ENCODE measurements around the gene MBTPS1.
A peak's percentile ranks its signal among the peaks of the same experiment; 100 is the strongest.

MBTPS1 gene

DNA sequence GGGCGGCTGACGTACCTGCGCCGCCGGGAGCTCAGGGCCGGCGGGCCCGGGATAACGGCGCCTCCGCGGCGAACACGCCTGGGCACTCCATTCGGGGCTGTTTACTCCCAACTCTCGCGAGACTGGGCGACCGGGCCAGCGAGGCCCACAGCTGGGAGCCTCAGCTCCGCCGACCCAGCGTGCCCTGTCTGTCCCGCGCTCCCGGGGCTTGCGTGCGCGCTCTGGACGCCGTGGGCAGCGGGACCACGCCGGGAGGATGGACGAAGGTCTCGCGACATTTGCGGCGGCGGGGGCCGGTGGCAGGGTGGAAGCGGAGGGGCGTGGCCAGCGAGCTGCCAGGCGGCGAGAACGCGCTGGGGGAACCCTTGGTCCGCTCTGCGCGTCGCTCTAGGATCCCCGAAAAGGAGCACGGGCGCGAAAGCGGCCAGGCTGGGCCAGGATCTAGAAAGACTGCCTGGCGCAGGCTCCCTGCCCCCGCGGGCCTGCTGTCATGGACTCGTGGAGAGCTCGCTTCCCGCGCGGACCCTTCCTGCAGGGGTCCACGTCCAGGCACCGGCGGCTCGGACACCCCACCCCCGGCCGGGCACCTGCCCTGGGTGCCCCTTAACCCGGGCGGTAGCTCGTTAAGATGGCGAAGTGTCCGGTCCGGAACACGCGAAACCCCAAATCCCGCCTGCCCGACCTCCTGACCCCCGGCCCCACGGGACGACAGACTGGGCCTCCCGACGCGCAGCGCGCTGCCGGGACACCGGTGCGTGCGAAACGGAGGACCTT is at the start of gene MBTPS1:
Gene MBTPS1, minus strand, starts transcription at position 223 of the 774 bp plus-strand sequence. CDS start 15,159 bp downstream, outside the sequence.
- DNase-seq = peak; percentile 98

GRCh38 chr16:84165746-84166145 is 49.0 kb upstream of the MBTPS1 start:
- no peak for DNase-seq

DNA sequence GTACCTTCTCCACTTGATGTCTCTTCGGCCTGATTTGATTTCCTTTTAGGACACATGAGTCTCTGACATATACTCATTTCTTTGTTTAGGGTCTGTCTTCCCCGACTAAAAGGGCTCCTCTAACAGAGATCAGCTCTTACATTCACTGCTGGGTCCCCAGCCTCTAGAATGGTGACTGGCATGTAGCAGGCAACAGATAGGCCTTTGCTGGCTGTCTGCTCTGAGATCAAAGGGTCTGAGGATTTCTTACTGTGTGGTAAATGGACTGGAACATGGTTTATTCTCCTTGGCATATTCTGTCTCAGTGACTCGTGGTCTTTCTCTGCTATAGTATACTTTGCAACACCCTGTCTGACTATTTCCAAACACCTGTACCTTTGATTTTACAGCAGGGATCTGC is 45.1 kb upstream of the MBTPS1 start:
- no peak for DNase-seq

DNA sequence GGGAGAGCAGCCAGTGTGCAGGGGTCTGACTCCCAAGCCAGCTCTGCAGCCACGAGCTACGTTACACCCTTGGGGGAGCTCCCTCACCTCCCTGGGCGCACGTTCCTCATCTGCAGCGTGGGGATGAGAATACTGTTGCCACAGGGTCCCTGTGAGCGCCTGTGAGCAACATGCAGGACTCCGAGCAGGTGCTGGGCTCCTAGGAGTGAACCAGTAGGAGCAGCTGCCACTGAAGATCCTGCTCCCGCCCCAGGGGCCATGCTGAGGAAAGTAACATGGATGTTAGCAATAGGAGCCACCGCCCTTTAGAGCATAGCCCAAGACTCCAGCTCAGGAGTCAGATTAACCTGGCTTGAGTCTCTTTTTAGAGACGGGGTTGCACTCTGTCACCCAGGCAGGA is 44.3 kb upstream of the MBTPS1 start:
- no peak for DNase-seq

DNA sequence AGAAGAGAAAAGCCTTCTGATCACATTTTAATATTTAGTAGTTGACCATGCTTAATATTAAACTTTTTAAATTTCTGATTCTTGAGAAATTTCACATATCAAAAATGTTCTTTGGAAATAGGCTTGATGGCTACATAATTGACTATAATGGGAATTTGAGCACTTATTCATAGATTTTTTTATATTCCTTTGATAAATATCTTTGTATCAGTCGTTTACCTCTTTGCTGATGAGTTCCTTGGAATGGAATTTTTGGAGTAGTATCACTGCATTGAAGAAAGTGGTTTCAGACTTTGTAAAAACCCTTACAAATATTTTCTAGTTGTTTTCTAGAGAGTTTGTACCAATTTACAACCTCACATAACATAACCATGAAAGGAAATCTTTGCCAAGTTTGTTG is 43.1 kb upstream of the MBTPS1 start:
- no peak for DNase-seq

DNA sequence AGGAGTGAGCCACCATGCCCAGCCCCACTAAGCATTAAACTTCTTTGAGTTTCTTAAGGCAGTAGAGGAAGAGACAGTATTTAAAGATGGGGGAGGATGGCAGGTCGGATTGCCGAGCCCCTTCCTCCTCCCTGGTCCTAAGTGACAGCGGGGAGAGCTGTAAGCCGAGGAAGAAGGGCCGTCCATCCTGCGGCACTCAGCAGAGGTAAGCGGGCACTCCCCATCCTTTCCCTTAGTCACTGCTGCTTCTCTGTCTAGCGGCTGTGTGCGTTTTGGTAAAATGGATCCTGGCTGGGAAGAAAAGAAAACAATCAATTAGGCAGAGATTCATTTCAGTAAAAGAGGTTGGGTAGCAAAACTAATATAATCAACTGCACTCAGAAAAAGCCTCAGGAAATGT is 42.3 kb upstream of the MBTPS1 start:
- no peak for DNase-seq

DNA sequence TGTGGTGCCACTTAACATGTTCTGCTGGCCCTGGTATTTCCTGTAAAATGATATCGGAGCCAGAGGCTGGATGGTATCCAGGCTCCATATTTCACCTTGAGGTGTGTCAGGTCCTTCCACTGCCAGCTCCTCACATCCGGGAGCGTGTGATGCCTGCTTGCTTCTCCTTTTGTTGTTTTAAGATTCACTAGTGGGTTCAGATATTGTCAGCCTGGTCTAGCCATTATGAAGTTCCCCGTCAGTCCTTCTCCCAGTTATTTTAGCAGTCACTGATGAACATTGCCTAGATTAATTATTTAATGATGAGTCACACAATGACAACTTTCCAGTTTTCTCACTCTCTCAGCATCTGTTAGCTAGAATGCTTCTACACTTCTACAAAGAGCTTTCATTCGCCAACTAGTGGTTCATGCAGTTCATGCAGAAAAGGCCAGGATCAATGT is 39.6 kb upstream of the MBTPS1 start:
- no peak for DNase-seq

GRCh38 chr16:84155771-84156170 is 39.0 kb upstream of the MBTPS1 start:
- DNase-seq = no peak

DNA sequence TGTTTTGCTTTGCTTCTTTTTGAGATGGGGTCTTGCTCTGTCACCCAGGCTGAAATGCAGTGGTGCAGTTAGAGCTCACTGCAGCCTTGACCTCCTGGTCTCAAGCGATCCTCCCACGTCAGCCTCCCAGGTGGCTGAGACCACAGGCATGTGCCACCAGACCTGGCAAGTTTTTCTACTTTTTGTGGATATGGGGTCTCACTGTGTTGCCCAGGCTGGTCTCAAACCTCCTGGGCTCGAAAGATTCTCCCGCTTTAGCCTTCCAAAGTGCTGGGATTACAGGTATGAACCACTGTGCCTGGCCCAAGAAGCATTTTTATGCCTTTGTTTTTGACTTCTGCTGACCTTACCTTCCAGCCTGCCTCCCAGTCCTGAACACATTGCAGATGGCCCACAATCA is 38.5 kb upstream of the MBTPS1 start:
- DNase-seq = no peak

DNA sequence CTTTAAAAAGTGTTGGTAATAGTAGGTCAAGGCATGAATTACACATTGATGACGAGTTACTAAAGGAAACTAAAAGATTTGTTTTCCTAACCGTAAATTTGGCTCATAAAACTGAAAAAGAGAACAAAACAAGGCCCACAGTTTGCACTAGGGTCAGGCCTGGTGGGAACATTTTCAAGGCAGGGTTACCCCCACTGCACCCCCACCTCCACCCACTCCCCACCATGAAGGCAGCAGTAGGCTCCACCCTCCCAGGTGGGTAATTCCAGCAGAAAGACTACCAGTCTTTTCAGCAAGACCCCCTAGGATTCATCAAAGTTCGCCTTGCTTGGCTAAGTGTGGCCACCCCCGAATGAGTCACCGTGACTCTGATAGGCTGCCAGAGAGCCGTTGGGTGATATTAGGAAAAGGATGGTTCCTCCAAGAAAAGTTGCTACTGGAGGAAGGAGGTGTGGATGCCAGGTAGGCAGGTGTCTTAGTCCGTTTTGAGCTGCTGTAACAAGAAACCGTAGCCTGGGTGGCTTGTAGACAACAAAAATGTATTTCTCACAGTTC is 37.0 kb upstream of the MBTPS1 start:
- no peak for DNase-seq

- DNase-seq = no peak
Observed at GRCh38 chr16:84150926-84151325, 34.2 kb upstream of the MBTPS1 start.

- DNase-seq = peak; percentile 94
Observed at GRCh38 chr16:84144859-84145639, 28.3 kb upstream of the MBTPS1 start, which contains the start of the genes DNAAF1 and HSDL1. TSS of gene DNAAF1 (plus strand) at chr16:84145308. CDS start at chr16:84145441, 133 bp downstream. TSS of gene HSDL1 (minus strand) at chr16:84145177. CDS start at chr16:84131321, 13,856 bp downstream.

DNA sequence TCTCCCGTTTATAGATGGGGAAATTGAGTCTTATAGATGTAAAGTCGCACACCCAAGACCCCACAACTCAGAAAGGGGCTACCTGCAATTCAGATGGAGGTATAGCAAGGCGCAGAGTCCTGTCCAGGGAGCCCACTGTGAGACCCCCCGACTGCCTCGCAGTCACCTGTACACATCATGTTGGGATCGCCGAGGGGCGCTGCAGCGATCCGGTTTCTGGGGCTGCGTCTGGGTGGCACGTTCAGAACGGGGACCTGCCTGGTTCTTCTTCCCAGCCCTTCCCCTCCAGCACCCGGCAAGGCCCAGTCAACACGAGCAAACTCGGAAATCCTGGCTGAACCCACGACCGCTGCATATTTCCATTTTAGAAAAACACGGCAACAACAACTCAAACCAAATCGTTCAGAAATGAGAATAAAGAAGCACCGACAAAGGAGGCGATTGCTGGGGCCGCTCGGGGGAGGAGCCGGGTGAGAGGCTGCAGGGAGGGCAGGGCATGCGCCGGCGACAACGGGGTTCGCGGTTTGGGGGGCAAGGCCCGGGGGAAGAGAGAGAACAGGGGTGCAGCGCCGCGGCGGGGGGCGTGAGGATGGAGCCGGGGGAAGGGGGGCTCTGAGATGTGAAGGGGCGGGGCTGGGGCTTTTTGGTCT is 27.6 kb upstream of the MBTPS1 start:
- peak; percentile 47 for DNase-seq

GRCh38 chr16:84143784-84144199 is 27.1 kb upstream of the MBTPS1 start:
- peak; percentile 10 for DNase-seq

- DNase-seq = no peak
Observed at GRCh38 chr16:84143081-84143480, 26.3 kb upstream of the MBTPS1 start.

DNA sequence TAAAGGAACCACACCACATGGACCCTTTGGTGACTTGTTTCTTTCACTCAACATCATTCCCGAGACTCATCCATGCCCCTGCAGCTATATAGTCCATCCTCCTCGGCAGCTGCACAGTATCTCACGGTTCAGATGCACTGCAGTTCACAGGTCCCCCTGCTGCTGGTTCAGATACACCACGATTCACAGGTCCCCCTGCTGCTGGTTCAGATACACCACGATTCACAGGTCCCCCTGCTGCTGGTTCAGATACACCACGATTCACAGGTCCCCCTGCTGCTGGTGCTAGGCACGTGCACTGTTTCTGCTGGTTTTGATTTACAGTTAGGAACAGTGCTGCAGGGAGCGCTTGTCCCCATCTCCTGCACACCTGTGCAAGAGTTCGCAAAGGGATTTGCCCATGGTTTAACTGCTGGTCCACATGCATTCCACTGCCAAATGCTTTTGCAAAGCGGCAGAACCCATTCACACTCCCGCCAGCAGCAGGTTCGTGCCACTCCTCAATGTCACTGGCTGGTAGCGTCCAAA is 24.5 kb upstream of the MBTPS1 start:
- DNase-seq = no peak

DNA sequence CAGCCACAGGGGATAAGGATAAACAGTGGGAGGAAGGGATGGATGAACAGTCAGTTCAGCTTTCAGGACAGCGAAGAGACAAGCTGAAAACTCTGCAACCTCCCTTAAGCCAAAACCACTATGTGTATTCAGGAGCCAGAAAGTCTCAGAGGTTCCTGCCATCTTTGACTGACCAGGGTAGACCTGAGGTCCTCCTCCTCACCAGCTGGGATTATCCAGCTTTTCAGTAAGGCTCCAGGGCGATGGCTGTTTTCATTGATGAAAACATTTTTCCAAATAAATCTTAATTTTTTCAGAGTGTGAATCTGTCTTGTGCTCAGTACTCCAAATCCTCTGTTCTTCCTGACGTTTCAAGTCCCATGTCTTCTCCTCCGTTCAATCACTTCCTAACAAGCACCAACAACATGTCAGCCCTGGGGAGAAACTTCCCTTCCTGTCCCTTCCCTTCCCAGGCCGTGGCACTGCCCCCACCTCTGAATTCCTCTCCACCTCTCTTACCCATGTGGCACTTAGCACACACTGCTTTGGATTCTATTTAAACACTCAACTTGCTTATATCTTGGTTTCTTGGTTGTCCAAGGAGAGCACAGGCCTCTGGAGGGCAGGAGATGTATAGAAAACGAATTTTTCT is 23.0 kb upstream of the MBTPS1 start:
- DNase-seq = no peak

- no peak for DNase-seq
Observed at GRCh38 chr16:84138824-84139627, 22.3 kb upstream of the MBTPS1 start.

DNA sequence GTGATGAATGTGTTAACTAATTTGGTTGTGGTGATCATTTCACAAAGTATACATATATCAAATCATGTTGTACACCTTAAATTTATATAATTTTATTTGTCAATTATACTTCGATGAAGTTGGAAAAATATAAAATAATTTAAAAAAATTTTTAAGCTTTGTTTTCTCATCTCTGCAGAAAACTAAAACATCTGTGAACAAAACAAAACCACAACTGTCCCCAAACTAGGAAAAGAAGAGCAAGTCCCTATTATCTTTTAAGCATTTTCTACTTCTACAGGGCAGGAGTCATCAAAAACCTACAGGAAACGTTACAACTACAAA is 21.7 kb upstream of the MBTPS1 start:
- no peak for DNase-seq

DNA sequence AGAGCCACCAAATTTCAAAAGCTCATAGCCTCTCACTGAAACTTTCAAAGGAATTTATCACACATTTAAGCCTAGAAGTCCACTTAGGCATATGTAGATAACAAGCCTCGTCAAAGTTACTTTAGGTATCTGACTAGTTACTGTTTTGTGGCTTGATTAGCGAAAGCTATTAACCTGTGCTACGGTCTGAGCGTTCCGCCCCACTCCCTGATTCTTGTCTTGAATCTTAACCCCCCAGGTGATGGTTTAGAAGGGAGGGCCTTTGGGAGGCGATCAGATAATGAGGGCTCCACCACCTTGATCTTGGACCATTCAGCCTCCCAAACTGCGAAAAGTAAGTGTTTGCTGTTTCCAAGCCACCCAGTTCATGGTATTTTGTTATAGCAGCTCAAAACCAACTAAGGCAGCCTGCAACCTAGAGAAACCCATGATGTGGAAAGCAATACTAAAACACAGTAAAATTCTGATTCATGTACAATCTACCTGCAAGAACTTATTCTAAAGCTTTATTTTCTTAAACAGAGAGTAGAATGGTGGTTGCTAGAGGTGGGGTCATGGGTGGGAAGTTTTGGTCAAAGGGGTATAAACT is 21.1 kb upstream of the MBTPS1 start:
- DNase-seq = no peak

- no peak for DNase-seq
Observed at GRCh38 chr16:84137287-84137686, 20.5 kb upstream of the MBTPS1 start.
